ENCODE measurements around the gene DHX16. TPM values are rescaled to one million over a fixed set of nuclear protein-coding genes. Genes with fewer than 3 reads are reported as not detected.

DHX16 gene
- total and polyA plus RNA-seq, 9 of the 15 experiments (the other 6 are each of a cell fraction or from before 2014, with no cell fraction given) = 14.6 to 66.1 (median 47.5) TPM

DNA sequence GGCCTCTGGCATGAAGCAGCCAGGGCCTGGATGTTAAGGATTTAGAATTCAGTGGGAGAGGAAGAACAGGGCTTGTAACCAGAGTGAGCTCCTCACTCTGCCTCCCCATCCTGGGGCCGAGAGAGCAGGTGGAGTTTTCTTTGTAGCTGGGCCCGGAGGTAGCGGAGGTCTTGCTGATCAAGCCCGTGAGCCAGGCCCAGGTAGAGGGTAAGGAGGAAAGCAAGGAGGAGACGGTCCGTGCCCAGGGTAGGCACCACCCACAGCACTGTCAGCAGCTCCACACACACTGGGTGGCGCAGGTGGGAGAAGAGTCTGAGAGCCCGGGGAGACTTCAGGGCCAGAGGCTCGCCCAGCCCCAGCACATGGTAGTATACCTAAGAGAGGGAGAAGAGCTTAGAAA, 15.8 kb upstream of the DHX16 start:
- intact Hi-C loops (cut with micrococcal nuclease) (loop anchor here (10.0 kb wide), 1 partner anchor 126 kb away; no protein-coding TSS in a partner anchor), in situ Hi-C loops (cut with MboI) (no loop called here)
- 90% methylated on average over 8 of the region's 9 CpGs for WGBS (ENCODE audit: insufficient coverage, low coverage, missing lambda C conversion rate)
- Histone ChIP-seq H3K4me3 (no peak overlapping the region), H2AFZ (ENCODE audit: low read depth, low read length) (no peak overlapping the region), H3K27ac (ENCODE audit: extremely low read depth, low read depth, low read length) (peak overlapping the region; percentile 88), H4K20me1 (replicated peaks; ENCODE audit: control insufficient read depth, insufficient read depth, low read length) (no peaks in the 10 kb centered on the region), H3K79me2 (ENCODE audit: control insufficient read depth, insufficient read depth, low read length) (peaks cover 65% of the 10 kb centered on the region), H3K27me3 (ENCODE audit: control insufficient read depth in 2 of 2, insufficient read depth in 2 of 2, low read length in 2 of 2) (no peaks in the 10 kb centered on the region), H3K9ac (ENCODE audit: insufficient read depth in 1 of 2, low read depth in 2 of 2, low read length in 2 of 2) (peak overlapping the region; percentile 75 to 80), H3K4me2 (ENCODE audit: insufficient read depth, low read length) (peak overlapping the region; percentile 97), H3K4me1 (replicated peaks in 1 of 2; ENCODE audit: control insufficient read depth in 2 of 2, insufficient read depth in 2 of 2, low read length in 2 of 2) (peaks cover 42 to 74% of the 10 kb centered on the region in 2 experiments), H3K36me3 (ENCODE audit: control insufficient read depth, insufficient read depth, low read length) (peaks cover 8% of the 10 kb centered on the region; the same call in 2 of the 3 replicates), H3K9me3 (replicated peaks; ENCODE audit: control insufficient read depth, insufficient read depth, low read depth, low read length) (no peaks in the 10 kb centered on the region), H3K9me1 (ENCODE audit: control insufficient read depth, insufficient read depth, low read length) (no peaks in the 10 kb centered on the region)
- FAIRE-seq (no peak), DNase-seq (ENCODE audit: extremely low read depth in 1 of 4, low spot score in 3 of 4) (no peak), ATAC-seq (no peak)
- no TSS peak for BruUV-seq (replicated peaks)
- CTCF ChIA-PET (ENCODE audit: low intra/inter-chr PET ratio) = no interaction called here
- TF ChIP-seq POLR2AphosphoS5 (IDR thresholded peaks at IDR 0.05; ENCODE audit: control insufficient read depth, insufficient read depth, low read depth, low read length) = peak; percentile 8; the same call in 1 of the 2 replicates
- TF ChIP-seq, protein P1, sequence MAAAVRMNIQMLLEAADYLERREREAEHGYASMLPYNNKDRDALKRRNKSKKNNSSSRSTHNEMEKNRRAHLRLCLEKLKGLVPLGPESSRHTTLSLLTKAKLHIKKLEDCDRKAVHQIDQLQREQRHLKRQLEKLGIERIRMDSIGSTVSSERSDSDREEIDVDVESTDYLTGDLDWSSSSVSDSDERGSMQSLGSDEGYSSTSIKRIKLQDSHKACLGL (CRISPR knock-in tag; IDR thresholded peaks at IDR 0.05; ENCODE audit: borderline replicate concordance, poor library complexity, severe bottlenecking) = no peak
- POLR2A ChIA-PET = interaction anchor here (0.7 to 23.5 kb wide), 5 partner anchors 8 to 73 kb away, joined by 3 to 524 read pairs (median 14); partner anchors contain the start of genes MDC1 and TUBB

All from K562 (cell line).